SK-N-SH treated with all-trans-retinoic acid at 6 μM for 48 hours (cell line): ENCODE measurements around the gene S100A2.
A peak's percentile ranks its signal among the peaks of the same experiment; 100 is the strongest.

Experiments used
- ATAC-seq: fragments of 200-7000 bp; cut with Tn5 transposase; 3 replicates; pipeline ENCODE4 v1.9.1; 2020; ENCODE audit warnings: mild to moderate bottlenecking, moderate library complexity
- ARNTL ChIP-seq: fragments of 450-650 bp; formaldehyde crosslinking; IDR thresholded peaks from 2 replicates; pipeline ENCODE4 v1.5.0; 2020; ENCODE audit warnings: low read depth, mild to moderate bottlenecking, moderate library complexity, borderline replicate concordance
- BACH2 ChIP-seq: fragments of 250-450 bp; sonication (Bioruptor Pico); IDR thresholded peaks from 2 replicates; pipeline ENCODE4 v1.9.0; 2021; ENCODE audit warnings: mild to moderate bottlenecking, borderline replicate concordance
- CSDC2 ChIP-seq: fragments of 250-450 bp; sonication (Bioruptor Pico); IDR thresholded peaks from 2 replicates; pipeline ENCODE4 v1.5.0; 2020; ENCODE audit warnings: mild to moderate bottlenecking, moderate library complexity
- ISL1 ChIP-seq: fragments of 250-450 bp; sonication (Bioruptor Pico); IDR thresholded peaks from 2 replicates; pipeline ENCODE4 v2.1.2; 2022; ENCODE audit warnings: mild to moderate bottlenecking, moderate library complexity
- OSR1 ChIP-seq: fragments of 250-450 bp; sonication (Bioruptor Pico); IDR thresholded peaks from 2 replicates; pipeline ENCODE4 v1.8.0; 2022; ENCODE audit warnings: moderate library complexity, mild to moderate bottlenecking, inconsistent platforms
- PPARA ChIP-seq: fragments of 250-450 bp; sonication (Bioruptor Pico); IDR thresholded peaks from 2 replicates; pipeline ENCODE4 v1.5.0; 2020; ENCODE audit warnings: mild to moderate bottlenecking, borderline replicate concordance
- RARB ChIP-seq: fragments of 250-450 bp; sonication (Bioruptor Pico); IDR thresholded peaks from 2 replicates; pipeline ENCODE4 v1.8.0; 2021; ENCODE audit warnings: mild to moderate bottlenecking, moderate library complexity
- SNAI2 ChIP-seq: fragments of 250-450 bp; sonication (Bioruptor Pico); IDR thresholded peaks from 2 replicates; pipeline ENCODE4 v1.5.0; 2020; ENCODE audit warnings: mild to moderate bottlenecking, moderate library complexity
- TCF4 ChIP-seq: fragments of 250-450 bp; sonication (Bioruptor Pico); IDR thresholded peaks from 2 replicates; pipeline ENCODE4 v1.8.0; 2021; ENCODE audit warnings: mild to moderate bottlenecking, moderate library complexity, borderline replicate concordance
- TOX ChIP-seq: fragments of 250-450 bp; sonication (Bioruptor Pico); IDR thresholded peaks from 2 replicates; pipeline ENCODE4 v1.8.0; 2021; ENCODE audit warnings: mild to moderate bottlenecking, moderate library complexity, borderline replicate concordance
- ZC3H10 ChIP-seq: fragments of 250-450 bp; sonication (Bioruptor Pico); IDR thresholded peaks from 2 replicates; pipeline ENCODE4 v1.5.1; 2021; ENCODE audit warnings: mild to moderate bottlenecking, moderate library complexity
- ZFP3 ChIP-seq: fragments of 250-450 bp; sonication (Bioruptor Pico); IDR thresholded peaks from 2 replicates; pipeline ENCODE4 v1.5.0; 2020; ENCODE audit warnings: mild to moderate bottlenecking, moderate library complexity
- ZFP30 ChIP-seq: fragments of 450-650 bp; formaldehyde crosslinking; IDR thresholded peaks from 2 replicates; pipeline ENCODE4 v1.5.0; 2022; ENCODE audit warnings: mild to moderate bottlenecking, moderate library complexity
- ZNF565 ChIP-seq: fragments of 450-650 bp; formaldehyde crosslinking; conservative IDR thresholded peaks from 2 replicates; pipeline ENCODE4 v1.5.0; 2020; ENCODE audit warnings: low read depth, mild to moderate bottlenecking, moderate library complexity
- ZNF70 ChIP-seq: fragments of 450-650 bp; formaldehyde crosslinking; IDR thresholded peaks from 2 replicates; pipeline ENCODE4 v1.5.0; 2020; ENCODE audit warnings: mild to moderate bottlenecking, moderate library complexity
- TF ChIP-seq, protein P1 (sequence below): fragments of 250-450 bp; sonication (Bioruptor Pico); IDR thresholded peaks from 2 replicates; pipeline ENCODE4 v1.8.0; 2021; ENCODE audit warnings: low read depth, mild to moderate bottlenecking, moderate library complexity, borderline replicate concordance
- TF ChIP-seq, protein P2 (sequence below): fragments of 250-450 bp; sonication (Bioruptor Pico); IDR thresholded peaks from 2 replicates; pipeline ENCODE4 v1.8.0; 2020; ENCODE audit warnings: mild to moderate bottlenecking, moderate library complexity, borderline replicate concordance
- TF ChIP-seq, protein P3 (sequence below): fragments of 250-450 bp; sonication (Bioruptor Pico); IDR thresholded peaks from 2 replicates; pipeline ENCODE4 v1.5.0; 2020; ENCODE audit warnings: mild to moderate bottlenecking, moderate library complexity
- TF ChIP-seq, protein P4 (sequence below): fragments of 250-450 bp; sonication (Bioruptor Pico); IDR thresholded peaks from 2 replicates; pipeline ENCODE4 v1.5.1; 2021; ENCODE audit warnings: mild to moderate bottlenecking, moderate library complexity
- TF ChIP-seq, protein P5 (sequence below): fragments of 250-450 bp; sonication (Bioruptor Pico); IDR thresholded peaks from 2 replicates; pipeline ENCODE4 v1.5.1; 2020; ENCODE audit warnings: low read depth, mild to moderate bottlenecking, moderate library complexity

The S100A2 gene

DNA sequence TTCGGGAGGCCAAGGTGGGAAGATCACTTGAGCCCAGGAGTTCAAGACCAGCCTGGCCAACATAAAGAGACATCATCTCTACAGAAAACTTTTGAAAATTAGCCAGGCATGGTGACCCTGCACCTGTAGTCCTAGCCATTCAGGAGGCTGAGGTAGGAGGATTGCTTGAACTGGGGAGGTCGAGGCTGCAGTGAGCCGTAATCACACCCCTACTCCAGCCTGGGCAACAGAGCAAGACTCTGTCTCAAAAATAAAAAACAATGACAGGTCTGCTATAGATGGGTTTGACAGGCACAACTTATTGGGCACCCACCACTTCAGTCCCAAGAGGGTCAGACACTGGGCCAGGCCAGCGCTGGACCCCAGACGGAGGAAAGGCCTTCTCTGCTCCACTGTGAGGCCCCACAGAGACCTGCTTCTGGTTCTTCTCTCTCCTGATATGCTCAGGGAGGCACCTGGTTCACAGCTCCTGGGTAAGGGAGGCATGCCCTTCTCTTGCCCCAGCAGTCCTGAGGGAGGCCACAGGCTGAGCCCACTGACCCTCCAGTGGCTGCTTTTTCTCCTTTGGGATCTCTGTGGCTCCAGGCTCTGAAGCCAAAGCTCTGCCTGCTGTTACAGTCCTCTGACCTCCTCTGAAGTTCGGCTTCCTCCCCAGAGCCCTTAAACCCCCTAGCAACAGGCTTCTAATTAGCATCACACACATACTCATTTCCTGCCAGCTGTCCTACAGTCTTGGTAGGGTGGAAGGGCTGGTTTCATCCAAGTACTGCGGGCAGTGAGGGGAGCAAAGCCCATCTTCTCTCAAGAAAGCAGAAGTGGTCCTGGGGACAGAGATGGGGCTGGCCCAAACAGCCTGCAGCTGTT, 32.9 kb upstream of the S100A2 start:
- ATAC-seq = peak; percentile 73
- TF ChIP-seq ARNTL (CRISPR knock-in tag) (no peak), ZNF565 (CRISPR knock-in tag) (no peak), TCF4 (CRISPR knock-in tag) (no peak), CSDC2 (CRISPR knock-in tag) (no peak), BACH2 (CRISPR knock-in tag) (no peak), TOX (CRISPR knock-in tag) (no peak), RARB (CRISPR knock-in tag) (no peak)
- TF ChIP-seq, protein P1, sequence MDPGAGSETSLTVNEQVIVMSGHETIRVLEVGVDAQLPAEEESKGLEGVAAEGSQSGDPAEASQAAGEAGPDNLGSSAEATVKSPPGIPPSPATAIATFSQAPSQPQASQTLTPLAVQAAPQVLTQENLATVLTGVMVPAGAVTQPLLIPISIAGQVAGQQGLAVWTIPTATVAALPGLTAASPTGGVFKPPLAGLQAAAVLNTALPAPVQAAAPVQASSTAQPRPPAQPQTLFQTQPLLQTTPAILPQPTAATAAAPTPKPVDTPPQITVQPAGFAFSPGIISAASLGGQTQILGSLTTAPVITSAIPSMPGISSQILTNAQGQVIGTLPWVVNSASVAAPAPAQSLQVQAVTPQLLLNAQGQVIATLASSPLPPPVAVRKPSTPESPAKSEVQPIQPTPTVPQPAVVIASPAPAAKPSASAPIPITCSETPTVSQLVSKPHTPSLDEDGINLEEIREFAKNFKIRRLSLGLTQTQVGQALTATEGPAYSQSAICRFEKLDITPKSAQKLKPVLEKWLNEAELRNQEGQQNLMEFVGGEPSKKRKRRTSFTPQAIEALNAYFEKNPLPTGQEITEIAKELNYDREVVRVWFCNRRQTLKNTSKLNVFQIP = no peak
- TF ChIP-seq, protein P2, sequence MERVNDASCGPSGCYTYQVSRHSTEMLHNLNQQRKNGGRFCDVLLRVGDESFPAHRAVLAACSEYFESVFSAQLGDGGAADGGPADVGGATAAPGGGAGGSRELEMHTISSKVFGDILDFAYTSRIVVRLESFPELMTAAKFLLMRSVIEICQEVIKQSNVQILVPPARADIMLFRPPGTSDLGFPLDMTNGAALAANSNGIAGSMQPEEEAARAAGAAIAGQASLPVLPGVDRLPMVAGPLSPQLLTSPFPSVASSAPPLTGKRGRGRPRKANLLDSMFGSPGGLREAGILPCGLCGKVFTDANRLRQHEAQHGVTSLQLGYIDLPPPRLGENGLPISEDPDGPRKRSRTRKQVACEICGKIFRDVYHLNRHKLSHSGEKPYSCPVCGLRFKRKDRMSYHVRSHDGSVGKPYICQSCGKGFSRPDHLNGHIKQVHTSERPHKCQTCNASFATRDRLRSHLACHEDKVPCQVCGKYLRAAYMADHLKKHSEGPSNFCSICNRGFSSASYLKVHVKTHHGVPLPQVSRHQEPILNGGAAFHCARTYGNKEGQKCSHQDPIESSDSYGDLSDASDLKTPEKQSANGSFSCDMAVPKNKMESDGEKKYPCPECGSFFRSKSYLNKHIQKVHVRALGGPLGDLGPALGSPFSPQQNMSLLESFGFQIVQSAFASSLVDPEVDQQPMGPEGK (CRISPR knock-in tag) = no peak
- TF ChIP-seq, protein P3, sequence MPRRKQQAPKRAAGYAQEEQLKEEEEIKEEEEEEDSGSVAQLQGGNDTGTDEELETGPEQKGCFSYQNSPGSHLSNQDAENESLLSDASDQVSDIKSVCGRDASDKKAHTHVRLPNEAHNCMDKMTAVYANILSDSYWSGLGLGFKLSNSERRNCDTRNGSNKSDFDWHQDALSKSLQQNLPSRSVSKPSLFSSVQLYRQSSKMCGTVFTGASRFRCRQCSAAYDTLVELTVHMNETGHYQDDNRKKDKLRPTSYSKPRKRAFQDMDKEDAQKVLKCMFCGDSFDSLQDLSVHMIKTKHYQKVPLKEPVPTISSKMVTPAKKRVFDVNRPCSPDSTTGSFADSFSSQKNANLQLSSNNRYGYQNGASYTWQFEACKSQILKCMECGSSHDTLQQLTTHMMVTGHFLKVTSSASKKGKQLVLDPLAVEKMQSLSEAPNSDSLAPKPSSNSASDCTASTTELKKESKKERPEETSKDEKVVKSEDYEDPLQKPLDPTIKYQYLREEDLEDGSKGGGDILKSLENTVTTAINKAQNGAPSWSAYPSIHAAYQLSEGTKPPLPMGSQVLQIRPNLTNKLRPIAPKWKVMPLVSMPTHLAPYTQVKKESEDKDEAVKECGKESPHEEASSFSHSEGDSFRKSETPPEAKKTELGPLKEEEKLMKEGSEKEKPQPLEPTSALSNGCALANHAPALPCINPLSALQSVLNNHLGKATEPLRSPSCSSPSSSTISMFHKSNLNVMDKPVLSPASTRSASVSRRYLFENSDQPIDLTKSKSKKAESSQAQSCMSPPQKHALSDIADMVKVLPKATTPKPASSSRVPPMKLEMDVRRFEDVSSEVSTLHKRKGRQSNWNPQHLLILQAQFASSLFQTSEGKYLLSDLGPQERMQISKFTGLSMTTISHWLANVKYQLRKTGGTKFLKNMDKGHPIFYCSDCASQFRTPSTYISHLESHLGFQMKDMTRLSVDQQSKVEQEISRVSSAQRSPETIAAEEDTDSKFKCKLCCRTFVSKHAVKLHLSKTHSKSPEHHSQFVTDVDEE (CRISPR knock-in tag) = no peak
- TF ChIP-seq, protein P4, sequence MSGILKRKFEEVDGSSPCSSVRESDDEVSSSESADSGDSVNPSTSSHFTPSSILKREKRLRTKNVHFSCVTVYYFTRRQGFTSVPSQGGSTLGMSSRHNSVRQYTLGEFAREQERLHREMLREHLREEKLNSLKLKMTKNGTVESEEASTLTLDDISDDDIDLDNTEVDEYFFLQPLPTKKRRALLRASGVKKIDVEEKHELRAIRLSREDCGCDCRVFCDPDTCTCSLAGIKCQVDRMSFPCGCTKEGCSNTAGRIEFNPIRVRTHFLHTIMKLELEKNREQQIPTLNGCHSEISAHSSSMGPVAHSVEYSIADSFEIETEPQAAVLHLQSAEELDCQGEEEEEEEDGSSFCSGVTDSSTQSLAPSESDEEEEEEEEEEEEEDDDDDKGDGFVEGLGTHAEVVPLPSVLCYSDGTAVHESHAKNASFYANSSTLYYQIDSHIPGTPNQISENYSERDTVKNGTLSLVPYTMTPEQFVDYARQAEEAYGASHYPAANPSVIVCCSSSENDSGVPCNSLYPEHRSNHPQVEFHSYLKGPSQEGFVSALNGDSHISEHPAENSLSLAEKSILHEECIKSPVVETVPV = no peak
- TF ChIP-seq, all 23 proteins: peak for 0

DNA sequence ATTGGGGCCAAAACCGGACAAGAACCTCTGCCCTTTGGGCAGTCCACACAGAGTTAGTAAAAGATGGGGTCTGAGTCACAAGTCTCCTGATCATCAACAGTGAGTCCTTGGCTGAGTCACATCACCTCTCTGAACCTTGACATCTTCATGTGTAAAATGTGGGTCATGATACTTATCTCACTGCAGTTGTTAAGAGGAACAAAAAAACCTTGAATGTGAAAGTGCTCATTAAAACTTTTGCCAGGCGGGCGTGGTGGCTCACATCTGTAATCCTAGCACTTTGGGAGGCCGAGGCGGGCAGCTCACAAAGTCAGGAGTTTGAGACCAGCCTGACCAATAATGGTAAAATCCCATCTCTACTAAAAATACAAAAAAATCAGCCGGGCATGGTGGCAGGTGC, 31.6 kb upstream of the S100A2 start:
- ATAC-seq = no peak
- TF ChIP-seq OSR1 (CRISPR knock-in tag) (no peak), ZC3H10 (CRISPR knock-in tag) (no peak), RARB (CRISPR knock-in tag) (no peak), ZFP30 (no peak), BACH2 (CRISPR knock-in tag) (no peak), ZNF565 (CRISPR knock-in tag) (no peak), ARNTL (CRISPR knock-in tag) (no peak), PPARA (CRISPR knock-in tag) (no peak), ZNF70 (CRISPR knock-in tag) (no peak), ZFP3 (CRISPR knock-in tag) (no peak), ISL1 (CRISPR knock-in tag) (no peak), SNAI2 (CRISPR knock-in tag) (no peak), CSDC2 (CRISPR knock-in tag) (no peak)
- TF ChIP-seq, protein P1 = no peak
- TF ChIP-seq, protein P3 (CRISPR knock-in tag) = no peak
- TF ChIP-seq, protein P2 (CRISPR knock-in tag) = no peak
- TF ChIP-seq, protein P5, sequence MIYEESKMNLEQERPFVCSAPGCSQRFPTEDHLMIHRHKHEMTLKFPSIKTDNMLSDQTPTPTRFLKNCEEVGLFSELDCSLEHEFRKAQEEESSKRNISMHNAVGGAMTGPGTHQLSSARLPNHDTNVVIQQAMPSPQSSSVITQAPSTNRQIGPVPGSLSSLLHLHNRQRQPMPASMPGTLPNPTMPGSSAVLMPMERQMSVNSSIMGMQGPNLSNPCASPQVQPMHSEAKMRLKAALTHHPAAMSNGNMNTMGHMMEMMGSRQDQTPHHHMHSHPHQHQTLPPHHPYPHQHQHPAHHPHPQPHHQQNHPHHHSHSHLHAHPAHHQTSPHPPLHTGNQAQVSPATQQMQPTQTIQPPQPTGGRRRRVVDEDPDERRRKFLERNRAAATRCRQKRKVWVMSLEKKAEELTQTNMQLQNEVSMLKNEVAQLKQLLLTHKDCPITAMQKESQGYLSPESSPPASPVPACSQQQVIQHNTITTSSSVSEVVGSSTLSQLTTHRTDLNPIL = no peak
